ENCODE results near the gene RPRD1B.

GRCh38 chr20:38061109-38061508 lies 27.6 kb downstream of the RPRD1B start:
- TF ChIP-seq, protein P1, sequence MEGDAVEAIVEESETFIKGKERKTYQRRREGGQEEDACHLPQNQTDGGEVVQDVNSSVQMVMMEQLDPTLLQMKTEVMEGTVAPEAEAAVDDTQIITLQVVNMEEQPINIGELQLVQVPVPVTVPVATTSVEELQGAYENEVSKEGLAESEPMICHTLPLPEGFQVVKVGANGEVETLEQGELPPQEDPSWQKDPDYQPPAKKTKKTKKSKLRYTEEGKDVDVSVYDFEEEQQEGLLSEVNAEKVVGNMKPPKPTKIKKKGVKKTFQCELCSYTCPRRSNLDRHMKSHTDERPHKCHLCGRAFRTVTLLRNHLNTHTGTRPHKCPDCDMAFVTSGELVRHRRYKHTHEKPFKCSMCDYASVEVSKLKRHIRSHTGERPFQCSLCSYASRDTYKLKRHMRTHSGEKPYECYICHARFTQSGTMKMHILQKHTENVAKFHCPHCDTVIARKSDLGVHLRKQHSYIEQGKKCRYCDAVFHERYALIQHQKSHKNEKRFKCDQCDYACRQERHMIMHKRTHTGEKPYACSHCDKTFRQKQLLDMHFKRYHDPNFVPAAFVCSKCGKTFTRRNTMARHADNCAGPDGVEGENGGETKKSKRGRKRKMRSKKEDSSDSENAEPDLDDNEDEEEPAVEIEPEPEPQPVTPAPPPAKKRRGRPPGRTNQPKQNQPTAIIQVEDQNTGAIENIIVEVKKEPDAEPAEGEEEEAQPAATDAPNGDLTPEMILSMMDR (IDR thresholded peaks at IDR 0.05), result no peak
- TF ChIP-seq EZH2phosphoT487 (IDR thresholded peaks at IDR 0.05), result no peak
- no peak for TF ChIP-seq EZH2 (IDR thresholded peaks at IDR 0.05)
